Lower leg skin (tissue), 3 donors: Measurements from ENCODE around the gene TRMT112.

Experiments
- CTCF ChIP-seq, 3 donors: fragments of 450-650 bp; IDR thresholded peaks; one replicate each; pipeline ENCODE4 v1.5.1; 2016; ENCODE audit warnings: antibody characterized with exemption in 3 of 3, mild to moderate bottlenecking in 3 of 3, moderate library complexity in 2 of 3
- POLR2A ChIP-seq, 2 donors: fragments of 450-650 bp; IDR thresholded peaks; one replicate each; pipeline ENCODE4 v1.6.1; 2016 to 2017; ENCODE audit warnings: antibody characterized with exemption in 2 of 2, mild to moderate bottlenecking in 1 of 2, moderate library complexity in 1 of 2

- TF ChIP-seq CTCF (IDR thresholded peaks at IDR 0.05) (no peak), POLR2A (IDR thresholded peaks at IDR 0.05) (no peak)
Observed at GRCh38 chr11:64353715-64354506, 36.6 kb upstream of the TRMT112 start.
